ENCODE results near the gene ALDH8A1. TPM values are rescaled to one million over a fixed set of nuclear protein-coding genes. Genes with fewer than 3 reads are reported as not detected.
"Not testable (repeated sequence)": the region's sequence is repeated elsewhere in the genome, so short reads cannot be mapped to it uniquely, and the experiment has no call there.

Gene ALDH8A1
- total and polyA plus RNA-seq, 7 donors: 0.58 to 3.8 (median 1.2) TPM; not detected in 2

- intact Hi-C loops (cut with DNase I): no loop called here
- H3K27me3 ChIP-seq: no peaks in the 10 kb centered on the region
- H3K4me3 ChIP-seq: no peak overlapping the region
- H3K36me3 ChIP-seq: no peaks in the 10 kb centered on the region
- H3K27ac ChIP-seq: peak overlapping the region in 1 of 4 donors; percentile 57
- no peaks in the 10 kb centered on the region for H3K4me1 ChIP-seq
- no peaks in the 10 kb centered on the region for H3K9me3 ChIP-seq
- TF ChIP-seq EP300 (IDR thresholded peaks at IDR 0.05) (no peak), POLR2AphosphoS5 (IDR thresholded peaks at IDR 0.05) (no peak), POLR2A (IDR thresholded peaks at IDR 0.05) (no peak)
- TF ChIP-seq, protein P1, sequence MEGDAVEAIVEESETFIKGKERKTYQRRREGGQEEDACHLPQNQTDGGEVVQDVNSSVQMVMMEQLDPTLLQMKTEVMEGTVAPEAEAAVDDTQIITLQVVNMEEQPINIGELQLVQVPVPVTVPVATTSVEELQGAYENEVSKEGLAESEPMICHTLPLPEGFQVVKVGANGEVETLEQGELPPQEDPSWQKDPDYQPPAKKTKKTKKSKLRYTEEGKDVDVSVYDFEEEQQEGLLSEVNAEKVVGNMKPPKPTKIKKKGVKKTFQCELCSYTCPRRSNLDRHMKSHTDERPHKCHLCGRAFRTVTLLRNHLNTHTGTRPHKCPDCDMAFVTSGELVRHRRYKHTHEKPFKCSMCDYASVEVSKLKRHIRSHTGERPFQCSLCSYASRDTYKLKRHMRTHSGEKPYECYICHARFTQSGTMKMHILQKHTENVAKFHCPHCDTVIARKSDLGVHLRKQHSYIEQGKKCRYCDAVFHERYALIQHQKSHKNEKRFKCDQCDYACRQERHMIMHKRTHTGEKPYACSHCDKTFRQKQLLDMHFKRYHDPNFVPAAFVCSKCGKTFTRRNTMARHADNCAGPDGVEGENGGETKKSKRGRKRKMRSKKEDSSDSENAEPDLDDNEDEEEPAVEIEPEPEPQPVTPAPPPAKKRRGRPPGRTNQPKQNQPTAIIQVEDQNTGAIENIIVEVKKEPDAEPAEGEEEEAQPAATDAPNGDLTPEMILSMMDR (IDR thresholded peaks at IDR 0.05): no peak
- DNase-seq: no peak
- 62 to 83% methylated on average over 3 of the region's 3 CpGs for WGBS, 2 donors
Observed at GRCh38 chr6:134902936-134903335, 47.0 kb downstream of the ALDH8A1 start.

GRCh38 chr6:134902074-134902861 lies 47.6 kb downstream of the ALDH8A1 start:
- H3K27ac ChIP-seq: peak overlapping the region in 1 of 4 donors; percentile 57

DNA sequence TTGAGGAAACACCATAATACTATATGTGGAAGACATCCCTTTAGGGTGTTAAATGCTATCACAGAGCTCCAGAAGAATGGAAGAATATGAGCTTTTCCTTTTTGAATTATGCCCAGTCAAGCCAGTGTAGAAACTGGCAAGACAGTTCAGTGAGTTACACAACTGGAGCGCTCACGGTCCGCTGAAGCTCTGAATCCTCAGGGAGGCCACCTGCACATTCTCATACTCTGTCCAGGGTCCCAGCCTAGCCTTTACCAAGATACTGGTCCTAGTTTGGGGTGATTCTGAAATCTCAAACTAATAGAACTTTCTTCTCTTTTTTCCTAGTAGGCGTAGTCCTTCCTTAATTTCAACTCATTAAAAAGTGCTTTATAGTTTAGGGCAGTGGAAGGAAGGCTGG lies 51.3 kb downstream of the ALDH8A1 start:
- Histone ChIP-seq H3K4me3 (no peak overlapping the region), H3K27ac (no peak overlapping the region), H3K4me1 (no peaks in the 10 kb centered on the region), H3K36me3 (no peaks in the 10 kb centered on the region), H3K9me3 (no peaks in the 10 kb centered on the region), H3K27me3 (no peaks in the 10 kb centered on the region)
- no peak for TF ChIP-seq EP300 (IDR thresholded peaks at IDR 0.05)
- intact Hi-C loops (cut with DNase I): no loop called here
- no peak for DNase-seq
- 94% methylated on average over 4 of the region's 4 CpGs for WGBS, 2 donors

More at GRCh38 chr6:134902074-134902861, 47.6 kb downstream of the ALDH8A1 start:
- H3K9me3 ChIP-seq: no peaks in the 10 kb centered on the region
- H3K27me3 ChIP-seq: no peaks in the 10 kb centered on the region
- no peaks in the 10 kb centered on the region for H3K4me1 ChIP-seq
- no peaks in the 10 kb centered on the region for H3K36me3 ChIP-seq
- WGBS, 2 donors: 86 to 90% methylated on average over 9 of the region's 9 CpGs
- intact Hi-C loops (cut with DNase I): no loop called here
- no peak overlapping the region for H3K4me3 ChIP-seq
- no peak for DNase-seq
- no peak for TF ChIP-seq POLR2A (IDR thresholded peaks at IDR 0.05)
- TF ChIP-seq POLR2AphosphoS5 (IDR thresholded peaks at IDR 0.05): no peak
- TF ChIP-seq EP300 (IDR thresholded peaks at IDR 0.05): no peak
- TF ChIP-seq, protein P1 (IDR thresholded peaks at IDR 0.05): no peak

DNA sequence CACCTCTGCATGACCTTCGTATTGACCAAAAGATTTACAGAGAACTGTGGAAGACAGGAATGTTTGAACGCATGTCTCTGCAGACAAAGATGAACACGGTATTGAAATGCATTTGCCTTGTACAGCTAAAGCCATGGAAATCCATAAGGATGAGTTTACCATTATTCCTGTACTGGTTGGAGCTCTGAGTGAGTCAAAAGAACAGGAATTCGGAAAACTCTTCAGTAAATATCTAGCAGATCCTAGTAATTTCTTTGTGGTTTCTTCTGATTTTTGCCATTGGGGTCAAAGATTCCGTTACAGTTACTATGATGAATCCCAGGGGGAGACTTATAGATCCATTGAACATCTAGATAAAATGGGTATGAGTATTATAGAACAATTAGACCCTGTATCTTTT lies 51.7 kb downstream of the ALDH8A1 start:
- WGBS, 2 donors: 92 to 94% methylated on average over 5 of the region's 5 CpGs
- H3K4me3 ChIP-seq; intact Hi-C loops (cut with DNase I); H3K27ac ChIP-seq; DNase-seq; H3K27me3 ChIP-seq; H3K4me1 ChIP-seq; H3K9me3 ChIP-seq; H3K36me3 ChIP-seq: not testable (repeated sequence)

GRCh38 chr6:134896910-134897309 lies 53.0 kb downstream of the ALDH8A1 start:
- no peak overlapping the region for H3K4me3 ChIP-seq
- TF ChIP-seq POLR2A (IDR thresholded peaks at IDR 0.05): no peak
- TF ChIP-seq POLR2AphosphoS5 (IDR thresholded peaks at IDR 0.05): no peak
- TF ChIP-seq EP300 (IDR thresholded peaks at IDR 0.05): no peak
- TF ChIP-seq, protein P1 (IDR thresholded peaks at IDR 0.05): no peak
- DNase-seq: no peak
- H3K4me1 ChIP-seq: no peaks in the 10 kb centered on the region
- H3K36me3 ChIP-seq: no peaks in the 10 kb centered on the region
- intact Hi-C loops (cut with DNase I): no loop called here
- no peaks in the 10 kb centered on the region for H3K9me3 ChIP-seq
- H3K27me3 ChIP-seq: no peaks in the 10 kb centered on the region
- WGBS, 2 donors: 24 to 66% methylated on average over 2 of the region's 2 CpGs
- no peak overlapping the region for H3K27ac ChIP-seq

DNA sequence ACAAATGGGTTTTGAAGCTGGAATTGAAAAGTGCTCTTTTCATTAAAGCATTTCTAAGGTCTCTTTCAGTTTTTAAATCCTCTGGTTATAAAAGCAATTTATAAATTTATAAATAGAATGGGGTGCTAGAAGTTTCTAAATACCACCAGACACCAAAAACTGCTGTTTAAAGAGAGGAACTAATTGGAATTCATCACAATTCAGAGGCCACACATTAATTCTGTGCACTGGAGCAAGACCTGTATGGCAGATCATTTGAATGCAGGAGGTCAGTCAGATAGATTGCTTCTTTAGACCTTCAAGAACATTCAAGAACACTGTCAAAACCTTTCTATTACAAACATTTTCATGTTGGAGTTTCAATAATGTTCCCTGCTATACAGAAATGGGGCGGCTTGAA lies 55.1 kb downstream of the ALDH8A1 start:
- no peaks in the 10 kb centered on the region for H3K4me1 ChIP-seq
- 94 to 99% methylated on average over 1 of the region's 1 CpG for WGBS, 2 donors
- intact Hi-C loops (cut with DNase I): no loop called here
- DNase-seq: no peak
- H3K36me3 ChIP-seq: no peaks in the 10 kb centered on the region
- H3K9me3 ChIP-seq: no peaks in the 10 kb centered on the region
- no peak overlapping the region for H3K4me3 ChIP-seq
- H3K27me3 ChIP-seq: no peaks in the 10 kb centered on the region
- TF ChIP-seq EP300 (IDR thresholded peaks at IDR 0.05) (no peak), POLR2AphosphoS5 (IDR thresholded peaks at IDR 0.05) (no peak), POLR2A (IDR thresholded peaks at IDR 0.05) (no peak)
- TF ChIP-seq, protein P1 (IDR thresholded peaks at IDR 0.05): no peak
- H3K27ac ChIP-seq: no peak overlapping the region
